ENCODE measurements around the gene SLC37A2. TPM values are rescaled to one million over a fixed set of nuclear protein-coding genes. Genes with fewer than 3 reads are reported as not detected.

Gene SLC37A2
- total RNA-seq, 1 donor from 2014 or later = 2.4 TPM

DNA sequence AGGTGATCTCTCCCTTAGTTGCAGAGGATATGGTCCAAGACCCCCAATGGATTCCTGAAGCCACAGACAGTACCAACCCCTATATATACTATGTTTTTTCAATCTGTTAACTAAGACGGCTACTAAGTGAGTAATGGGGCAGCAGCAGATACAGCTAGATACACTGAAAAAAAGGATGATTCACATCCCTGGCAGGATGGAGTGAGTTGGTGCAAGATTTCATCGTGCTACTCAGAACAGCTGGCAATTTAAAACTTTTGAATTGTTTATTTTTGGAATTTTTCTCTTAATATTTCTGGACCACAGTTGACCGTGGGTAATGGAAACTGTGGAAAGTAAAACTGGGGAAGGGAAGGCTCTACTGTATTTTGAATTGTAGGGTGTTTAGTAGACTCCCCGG, 65.3 kb downstream of the SLC37A2 start:
- Histone ChIP-seq H3K9me3 (replicated peaks) (no peaks in the 10 kb centered on the region), H3K27ac (replicated peaks) (no peak overlapping the region), H3K27me3 (ENCODE audit: low read depth) (peaks cover 41% of the 10 kb centered on the region), H3K4me3 (no peak overlapping the region), H3K36me3 (no peaks in the 10 kb centered on the region), H3K4me1 (peaks cover 3% of the 10 kb centered on the region)
- DNase-seq = no peak
- intact Hi-C loops (cut with micrococcal nuclease) = no loop called here
- TF ChIP-seq, protein P1, sequence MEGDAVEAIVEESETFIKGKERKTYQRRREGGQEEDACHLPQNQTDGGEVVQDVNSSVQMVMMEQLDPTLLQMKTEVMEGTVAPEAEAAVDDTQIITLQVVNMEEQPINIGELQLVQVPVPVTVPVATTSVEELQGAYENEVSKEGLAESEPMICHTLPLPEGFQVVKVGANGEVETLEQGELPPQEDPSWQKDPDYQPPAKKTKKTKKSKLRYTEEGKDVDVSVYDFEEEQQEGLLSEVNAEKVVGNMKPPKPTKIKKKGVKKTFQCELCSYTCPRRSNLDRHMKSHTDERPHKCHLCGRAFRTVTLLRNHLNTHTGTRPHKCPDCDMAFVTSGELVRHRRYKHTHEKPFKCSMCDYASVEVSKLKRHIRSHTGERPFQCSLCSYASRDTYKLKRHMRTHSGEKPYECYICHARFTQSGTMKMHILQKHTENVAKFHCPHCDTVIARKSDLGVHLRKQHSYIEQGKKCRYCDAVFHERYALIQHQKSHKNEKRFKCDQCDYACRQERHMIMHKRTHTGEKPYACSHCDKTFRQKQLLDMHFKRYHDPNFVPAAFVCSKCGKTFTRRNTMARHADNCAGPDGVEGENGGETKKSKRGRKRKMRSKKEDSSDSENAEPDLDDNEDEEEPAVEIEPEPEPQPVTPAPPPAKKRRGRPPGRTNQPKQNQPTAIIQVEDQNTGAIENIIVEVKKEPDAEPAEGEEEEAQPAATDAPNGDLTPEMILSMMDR (IDR thresholded peaks at IDR 0.05; ENCODE audit: borderline replicate concordance) = no peak

DNA sequence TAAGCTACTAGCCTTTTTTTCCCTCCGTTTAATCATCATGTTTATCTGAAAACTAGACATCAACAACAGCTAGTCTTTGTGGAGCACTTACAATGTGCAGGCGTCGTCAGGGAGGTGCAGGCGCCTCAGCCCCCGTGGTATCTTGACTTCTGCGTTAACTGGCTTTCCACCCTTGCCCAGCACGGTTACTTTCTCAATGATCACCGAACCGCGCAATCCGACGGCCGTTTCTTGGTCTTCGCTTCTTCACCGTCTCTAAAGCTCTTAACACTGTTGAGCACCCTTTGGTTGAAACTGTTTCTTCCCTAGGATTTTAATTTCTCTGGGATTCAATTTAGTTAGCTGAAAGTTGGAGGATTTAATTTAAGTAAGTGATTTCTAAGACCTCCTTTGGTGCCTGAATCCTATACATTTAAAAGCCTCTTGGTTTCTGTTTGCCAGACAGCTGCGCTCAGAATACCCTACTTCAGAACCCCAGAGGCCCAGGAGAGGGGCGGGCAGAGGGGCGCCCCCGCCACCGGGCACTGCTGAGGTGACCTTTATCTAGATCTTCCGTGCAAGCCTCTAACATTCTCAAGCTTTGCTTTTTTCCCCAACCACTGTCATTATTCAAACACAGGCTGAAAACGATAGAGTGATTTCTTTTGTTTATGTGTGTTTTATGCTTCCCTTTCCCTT, 66.3 kb downstream of the SLC37A2 start:
- H3K27me3 ChIP-seq (ENCODE audit: low read depth) = peaks cover 41% of the 10 kb centered on the region
- H3K36me3 ChIP-seq = no peaks in the 10 kb centered on the region
- TF ChIP-seq, protein P1 (IDR thresholded peaks at IDR 0.05; ENCODE audit: borderline replicate concordance) = no peak
- H3K9me3 ChIP-seq (replicated peaks) = no peaks in the 10 kb centered on the region
- no peak overlapping the region for H3K4me3 ChIP-seq
- no peaks in the 10 kb centered on the region for H3K4me1 ChIP-seq
- intact Hi-C loops (cut with micrococcal nuclease) = no loop called here
- no peak for DNase-seq
- no peak overlapping the region for H3K27ac ChIP-seq (replicated peaks)

DNA sequence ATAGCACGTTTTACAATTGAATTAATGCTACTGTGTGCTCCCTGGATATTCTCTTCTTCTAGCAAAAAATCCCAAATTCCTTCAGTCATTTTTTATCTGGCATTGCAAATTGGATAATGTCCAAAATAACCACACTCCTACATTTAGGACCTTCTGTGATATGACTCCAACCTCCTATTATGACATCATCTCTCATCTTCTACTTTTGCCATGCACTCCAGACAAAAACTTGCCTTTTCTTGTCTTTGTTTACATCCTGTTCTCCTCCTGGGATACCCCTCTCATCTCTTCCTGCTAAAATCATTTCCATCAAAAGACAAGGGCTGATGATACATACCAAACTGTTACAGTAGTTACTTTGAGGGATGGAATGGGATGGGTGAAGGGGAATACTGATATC, 69.0 kb downstream of the SLC37A2 start:
- TF ChIP-seq, protein P1 (IDR thresholded peaks at IDR 0.05; ENCODE audit: borderline replicate concordance) = no peak
- intact Hi-C loops (cut with micrococcal nuclease) = no loop called here
- H3K4me3 ChIP-seq = no peak overlapping the region
- no peak for DNase-seq
- H3K27ac ChIP-seq (replicated peaks) = no peak overlapping the region
- H3K36me3 ChIP-seq = no peaks in the 10 kb centered on the region
- H3K27me3 ChIP-seq (ENCODE audit: low read depth) = peaks cover 27% of the 10 kb centered on the region
- H3K9me3 ChIP-seq (replicated peaks) = no peaks in the 10 kb centered on the region
- no peaks in the 10 kb centered on the region for H3K4me1 ChIP-seq

DNA sequence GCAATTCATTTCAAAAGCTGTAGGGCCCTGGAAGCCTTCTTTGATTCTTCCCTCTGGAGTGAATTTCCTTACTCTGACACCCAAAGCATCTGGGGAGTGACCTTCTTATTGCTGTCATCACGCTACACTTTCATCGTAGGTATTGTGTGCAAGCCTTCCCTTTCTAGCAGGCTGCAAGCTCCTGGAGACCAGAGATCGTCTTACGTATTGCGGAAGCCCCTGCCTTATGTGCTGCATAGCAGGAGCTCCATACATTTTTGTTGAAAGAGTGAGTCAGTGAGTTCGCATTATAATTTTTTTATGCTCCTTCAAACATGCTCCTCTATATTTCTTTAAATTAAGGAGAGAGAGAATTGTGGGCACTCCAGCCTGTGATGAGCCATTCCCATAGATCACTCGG, 69.5 kb downstream of the SLC37A2 start:
- H3K27ac ChIP-seq (replicated peaks) = no peak overlapping the region
- TF ChIP-seq, protein P1 (IDR thresholded peaks at IDR 0.05; ENCODE audit: borderline replicate concordance) = no peak
- no peaks in the 10 kb centered on the region for H3K9me3 ChIP-seq (replicated peaks)
- H3K27me3 ChIP-seq (ENCODE audit: low read depth) = peaks cover 23% of the 10 kb centered on the region
- no peaks in the 10 kb centered on the region for H3K4me1 ChIP-seq
- no peaks in the 10 kb centered on the region for H3K36me3 ChIP-seq
- no peak for DNase-seq
- intact Hi-C loops (cut with micrococcal nuclease) = no loop called here
- no peak overlapping the region for H3K4me3 ChIP-seq

DNA sequence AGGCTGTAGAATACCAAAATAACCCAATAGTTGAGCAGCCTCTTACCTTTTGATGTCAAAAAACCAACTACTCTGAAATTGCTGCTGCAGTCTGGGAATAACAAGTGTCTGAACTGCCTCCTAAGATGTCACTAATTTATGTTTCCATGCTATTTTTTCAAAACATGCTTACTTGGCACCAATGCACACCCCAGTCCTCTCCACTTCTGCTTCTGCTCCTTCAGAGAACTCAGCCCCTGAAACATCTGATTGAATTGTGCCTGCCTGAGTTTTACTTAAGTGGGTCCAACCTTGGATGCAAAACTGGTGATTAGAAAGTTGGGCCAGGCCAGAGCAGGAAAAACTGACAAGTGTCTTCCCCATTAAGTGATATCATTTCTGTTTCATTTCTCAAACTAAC, 72.9 kb downstream of the SLC37A2 start:
- Histone ChIP-seq H3K4me3 (no peak overlapping the region), H3K36me3 (no peaks in the 10 kb centered on the region), H3K27ac (replicated peaks) (no peak overlapping the region), H3K4me1 (no peaks in the 10 kb centered on the region), H3K9me3 (replicated peaks) (no peaks in the 10 kb centered on the region), H3K27me3 (ENCODE audit: low read depth) (peaks cover 29% of the 10 kb centered on the region)
- TF ChIP-seq, protein P1 (IDR thresholded peaks at IDR 0.05; ENCODE audit: borderline replicate concordance) = no peak
- no peak for DNase-seq
- intact Hi-C loops (cut with micrococcal nuclease) = loop anchor here (5.0 kb wide), 1 partner anchor 174 kb away; no protein-coding TSS in a partner anchor
